Glomerular endothelial cell (primary cell): ENCODE results near the gene DMWD. TPM values are rescaled to one million over a fixed set of nuclear protein-coding genes. Genes with fewer than 3 reads are reported as not detected.
"Not testable (repeated sequence)": the region's sequence is repeated elsewhere in the genome, so short reads cannot be mapped to it uniquely, and the experiment has no call there.

Experiments used
- DNase-seq: peaks from one replicate; pipeline ENCODE4 v3.0.0-alpha.2; 2011; ENCODE audit warnings: low read depth, low spot score; ENCODE audit errors: extremely low read depth
- total RNA-seq: library from RNA; depleted of rRNA; stranded (reverse); fragments of >200 nt; gene quantifications from 2 replicates; pipeline ENCODE4 v1.2.3, GENCODE V29; 2015

Gene DMWD
- total RNA-seq, 1 donor from 2014 or later = 62.6 TPM

DNA sequence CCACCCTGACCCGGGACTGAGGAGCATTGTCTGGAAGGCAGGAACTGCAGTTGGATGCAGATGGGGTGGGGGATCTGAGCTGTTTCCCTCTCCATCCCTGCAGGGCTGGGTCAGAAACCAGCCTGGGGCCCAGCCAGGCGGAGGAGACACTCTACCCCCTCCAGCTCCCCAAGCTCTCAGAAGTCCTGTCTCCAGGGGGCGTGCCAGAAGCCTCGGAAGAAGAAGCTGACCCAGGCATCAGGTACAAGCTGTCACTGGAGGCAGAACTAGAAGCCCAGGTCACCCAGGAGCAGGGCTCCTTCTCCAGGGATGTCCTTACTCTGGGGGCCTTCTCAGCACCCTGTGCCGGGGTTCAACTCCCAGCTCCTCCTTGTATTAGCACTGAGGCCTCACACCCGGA lies 39.1 kb downstream of the DMWD start:
- DNase-seq = no peak

DNA sequence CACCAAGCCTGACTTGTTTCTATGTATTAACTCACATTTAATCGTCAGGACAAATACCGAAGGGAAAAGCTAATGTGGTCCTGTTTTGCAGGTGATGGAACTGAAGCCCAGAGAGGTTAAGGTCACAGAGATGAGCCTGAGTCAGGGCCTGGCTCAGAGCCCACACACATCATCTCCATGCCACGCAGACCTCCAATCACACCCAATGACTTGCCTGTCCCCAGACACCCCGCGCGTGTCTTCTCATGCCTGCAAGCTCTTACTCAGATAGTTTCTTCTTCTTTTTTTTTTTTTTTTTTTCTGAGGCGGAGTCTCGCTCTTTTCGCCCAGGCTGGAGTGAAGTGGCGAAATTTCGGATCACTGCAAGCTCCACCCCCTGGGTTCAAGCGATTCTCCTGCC lies 40.0 kb downstream of the DMWD start:
- DNase-seq = no peak

GRCh38 chr19:45751483-45751882 lies 41.2 kb downstream of the DMWD start:
- DNase-seq = not testable (repeated sequence)

GRCh38 chr19:45747513-45747912 lies 45.1 kb downstream of the DMWD start:
- no peak for DNase-seq

DNA sequence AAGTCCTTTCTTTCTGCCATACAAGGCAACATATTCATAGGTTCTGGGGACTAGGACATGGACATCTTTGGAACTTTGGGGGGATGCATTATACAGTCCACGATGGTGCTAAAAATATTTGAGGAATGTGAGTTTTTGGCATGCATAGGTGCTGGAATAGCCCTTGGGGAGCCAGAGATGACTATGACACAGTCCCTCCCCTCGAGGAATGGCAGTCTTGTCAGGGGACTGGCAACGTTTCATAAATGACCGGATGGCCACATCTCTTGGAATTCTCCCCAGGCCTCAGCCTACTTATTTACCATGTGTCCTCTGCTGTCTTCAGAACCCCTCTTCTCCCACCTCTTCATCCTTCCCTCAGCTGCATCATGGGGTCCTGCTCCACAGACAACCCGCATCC lies 45.8 kb downstream of the DMWD start:
- no peak for DNase-seq

DNA sequence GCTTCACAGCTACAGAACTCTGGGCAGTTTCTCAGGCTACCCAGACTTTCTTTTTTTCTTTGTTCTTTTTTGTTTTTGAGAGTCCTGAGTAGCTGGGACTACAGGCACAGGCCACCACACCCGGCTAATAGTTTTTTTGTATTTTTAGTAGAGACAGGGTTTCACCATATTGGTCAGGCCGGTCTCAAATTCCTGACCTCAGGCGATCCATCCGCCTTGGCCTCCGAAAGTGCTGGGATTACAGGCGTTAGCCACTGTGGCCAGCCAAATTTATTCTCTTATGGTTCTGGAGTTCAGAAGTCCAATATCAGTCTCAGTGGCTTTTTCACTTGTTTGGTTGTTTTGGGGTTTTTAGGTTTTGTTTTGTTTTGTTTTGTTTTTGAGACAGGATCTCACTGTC lies 47.0 kb downstream of the DMWD start:
- DNase-seq = no peak

DNA sequence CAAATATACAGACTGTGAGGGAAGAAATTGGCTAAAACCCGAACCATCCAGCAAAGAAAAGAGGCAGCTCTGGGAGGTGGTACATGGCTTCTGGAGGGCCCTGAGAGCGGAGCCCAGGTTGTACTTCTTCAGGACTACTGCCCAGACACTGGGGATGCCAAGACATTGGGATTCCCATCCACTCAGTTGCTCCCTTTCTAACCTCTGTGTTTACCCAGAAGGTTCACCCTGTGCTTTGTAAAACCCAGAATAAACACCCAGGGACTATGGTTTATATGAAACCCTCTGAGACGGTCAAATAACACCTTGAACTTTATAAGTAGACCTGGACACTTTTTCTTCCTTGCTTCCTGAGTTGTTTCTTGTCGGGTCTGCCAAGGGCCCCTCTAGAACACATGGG lies 49.7 kb downstream of the DMWD start:
- no peak for DNase-seq

DNA sequence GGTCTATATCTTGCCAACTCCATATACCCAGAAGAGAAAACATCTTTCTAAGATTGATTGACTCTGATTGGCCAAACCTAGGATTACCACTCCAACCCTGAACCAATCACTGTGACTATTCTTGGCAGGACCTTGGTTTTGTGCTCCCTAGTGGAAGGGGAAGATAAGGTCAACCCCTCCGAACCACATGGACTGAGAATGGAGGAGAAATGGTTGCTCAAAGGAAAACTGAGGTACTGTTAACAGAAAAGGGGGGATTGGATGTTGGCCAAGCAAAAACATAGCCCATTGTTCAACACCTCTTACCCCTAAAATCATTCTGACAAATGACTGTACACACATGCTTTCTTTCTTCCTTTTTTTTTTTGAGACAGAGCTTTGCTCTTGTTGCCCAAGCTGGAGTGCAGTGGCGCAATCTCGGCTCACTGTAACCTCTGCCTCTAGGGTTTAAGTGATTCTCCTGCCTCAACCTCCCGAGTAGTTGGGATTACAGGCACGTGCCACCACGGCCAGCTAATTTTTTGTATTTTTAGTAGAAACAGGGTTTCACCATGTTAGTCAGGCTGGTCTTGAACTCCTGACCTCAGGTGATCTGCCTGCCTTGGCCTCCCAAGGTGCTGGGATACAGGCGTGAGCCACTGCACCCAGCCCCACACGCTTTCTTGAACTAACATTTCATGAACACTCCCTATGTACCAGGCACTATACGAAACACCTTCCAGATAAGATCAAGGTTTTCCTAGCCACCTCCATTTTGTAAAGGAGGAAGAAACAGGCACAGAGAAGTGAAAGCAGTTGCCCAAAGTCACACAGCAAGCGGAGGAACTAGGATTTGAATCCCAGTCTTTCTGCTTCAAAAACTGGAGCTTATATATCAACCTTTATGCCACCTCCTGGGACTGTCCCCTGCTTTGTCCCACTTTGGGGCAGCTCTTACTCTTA lies 52.9 kb downstream of the DMWD start:
- DNase-seq = no peak

- DNase-seq = no peak
These were observed 59.4 kb downstream of the DMWD start, which contains the start of gene MEIOSIN for GRCh38 chr19:45733160-45733810. Gene MEIOSIN (plus strand): TSS chr19:45733439. CDS start chr19:45735377, 1,938 bp downstream.

Other genes starting within 250 kb of the DMWD start
- gene OPA3, start 208.0 kb downstream of the DMWD start, total RNA-seq = 14.9 and 16.6 TPM in 2 replicates
- gene GPR4, start 190.6 kb downstream of the DMWD start, total RNA-seq = 12.6 and 14.8 TPM in 2 replicates
- 19.3 and 26.6 TPM in 2 replicates for gene EML2, start 153.4 kb downstream of the DMWD start, total RNA-seq
- 0.76 TPM in 1 of 2 replicates, not detected in the other for gene GIPR, start 124.6 kb downstream of the DMWD start, total RNA-seq
- gene SNRPD2, start 100.9 kb downstream of the DMWD start, total RNA-seq = 221 and 278 TPM in 2 replicates
- gene QPCTL, start 100.2 kb downstream of the DMWD start, total RNA-seq = 17.4 and 25.0 TPM in 2 replicates
- 12.3 and 18.6 TPM in 2 replicates for gene FBXO46, start 61.9 kb downstream of the DMWD start, total RNA-seq
- not detected in 2 replicates for gene MEIOSIN, start 59.4 kb downstream of the DMWD start, total RNA-seq
- gene SIX5, start 23.6 kb downstream of the DMWD start, total RNA-seq = 9.9 and 15.5 TPM in 2 replicates
- 23.4 and 40.2 TPM in 2 replicates for gene DMPK, start 10.4 kb downstream of the DMWD start, total RNA-seq
- not detected in 2 replicates for gene RSPH6A, start 22.5 kb upstream of the DMWD start, total RNA-seq
- 58.0 and 58.2 TPM in 2 replicates for gene SYMPK, start 70.3 kb upstream of the DMWD start, total RNA-seq
- not detected in 2 replicates for gene FOXA3, start 71.5 kb upstream of the DMWD start, total RNA-seq
- 27.1 and 32.3 TPM in 2 replicates for gene IRF2BP1, start 93.3 kb upstream of the DMWD start, total RNA-seq
- 6.0 and 7.4 TPM in 2 replicates for gene MYPOP, start 109.8 kb upstream of the DMWD start, total RNA-seq
- gene NANOS2, start 121.9 kb upstream of the DMWD start, total RNA-seq = not detected in 2 replicates
- gene NOVA2, start 181.0 kb upstream of the DMWD start, total RNA-seq = 11.8 and 23.2 TPM in 2 replicates
- 11.8 and 12.0 TPM in 2 replicates for gene CCDC61, start 202.6 kb upstream of the DMWD start, total RNA-seq
- gene PGLYRP1, start 230.2 kb upstream of the DMWD start, total RNA-seq = not detected in 2 replicates
- gene IGFL4, start 248.2 kb upstream of the DMWD start, total RNA-seq = not detected in 2 replicates